Measurements from ENCODE around the gene GLI2.

DNA sequence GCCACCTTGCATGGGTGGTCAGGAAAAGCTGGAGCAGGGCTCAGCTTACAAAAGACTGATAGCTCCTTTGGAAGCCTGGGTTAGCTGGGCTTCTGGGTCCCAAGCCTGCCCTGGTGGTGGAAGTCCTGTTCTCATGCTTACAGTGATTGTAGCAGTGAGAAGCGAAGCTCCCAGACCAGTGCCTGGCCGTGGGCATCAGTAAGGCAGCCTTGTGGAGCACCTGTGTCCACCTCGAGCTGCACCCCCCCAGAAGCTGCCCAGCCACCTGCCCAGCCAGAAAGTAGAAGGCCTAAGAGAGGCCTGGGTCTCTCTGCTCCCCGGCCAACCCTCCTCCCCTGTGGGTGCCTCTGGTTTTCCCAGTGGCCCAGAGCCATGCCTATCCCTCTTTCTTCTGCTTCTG is 10.5 kb downstream of the GLI2 start:
- TF ChIP-seq EZH2 (IDR thresholded peaks at IDR 0.05; ENCODE audit: insufficient read depth, low read length), result no peak
- TF ChIP-seq, protein P1, sequence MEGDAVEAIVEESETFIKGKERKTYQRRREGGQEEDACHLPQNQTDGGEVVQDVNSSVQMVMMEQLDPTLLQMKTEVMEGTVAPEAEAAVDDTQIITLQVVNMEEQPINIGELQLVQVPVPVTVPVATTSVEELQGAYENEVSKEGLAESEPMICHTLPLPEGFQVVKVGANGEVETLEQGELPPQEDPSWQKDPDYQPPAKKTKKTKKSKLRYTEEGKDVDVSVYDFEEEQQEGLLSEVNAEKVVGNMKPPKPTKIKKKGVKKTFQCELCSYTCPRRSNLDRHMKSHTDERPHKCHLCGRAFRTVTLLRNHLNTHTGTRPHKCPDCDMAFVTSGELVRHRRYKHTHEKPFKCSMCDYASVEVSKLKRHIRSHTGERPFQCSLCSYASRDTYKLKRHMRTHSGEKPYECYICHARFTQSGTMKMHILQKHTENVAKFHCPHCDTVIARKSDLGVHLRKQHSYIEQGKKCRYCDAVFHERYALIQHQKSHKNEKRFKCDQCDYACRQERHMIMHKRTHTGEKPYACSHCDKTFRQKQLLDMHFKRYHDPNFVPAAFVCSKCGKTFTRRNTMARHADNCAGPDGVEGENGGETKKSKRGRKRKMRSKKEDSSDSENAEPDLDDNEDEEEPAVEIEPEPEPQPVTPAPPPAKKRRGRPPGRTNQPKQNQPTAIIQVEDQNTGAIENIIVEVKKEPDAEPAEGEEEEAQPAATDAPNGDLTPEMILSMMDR (IDR thresholded peaks at IDR 0.05; ENCODE audit: insufficient read depth, low read depth, low read length), result no peak

All from astrocyte (in vitro differentiated cells and primary cell).